GM18508 (cell line): ENCODE results near the gene NUDT22.

ENCODE experiments used
- ATAC-seq: cut with Tn5 transposase; IDR thresholded peaks from one replicate; pipeline ENCODE4 v1.9.1; 2021; ENCODE audit warnings: moderate number of reproducible peaks; ENCODE audit not compliant: insufficient read depth, unreplicated experiment

Gene NUDT22

DNA sequence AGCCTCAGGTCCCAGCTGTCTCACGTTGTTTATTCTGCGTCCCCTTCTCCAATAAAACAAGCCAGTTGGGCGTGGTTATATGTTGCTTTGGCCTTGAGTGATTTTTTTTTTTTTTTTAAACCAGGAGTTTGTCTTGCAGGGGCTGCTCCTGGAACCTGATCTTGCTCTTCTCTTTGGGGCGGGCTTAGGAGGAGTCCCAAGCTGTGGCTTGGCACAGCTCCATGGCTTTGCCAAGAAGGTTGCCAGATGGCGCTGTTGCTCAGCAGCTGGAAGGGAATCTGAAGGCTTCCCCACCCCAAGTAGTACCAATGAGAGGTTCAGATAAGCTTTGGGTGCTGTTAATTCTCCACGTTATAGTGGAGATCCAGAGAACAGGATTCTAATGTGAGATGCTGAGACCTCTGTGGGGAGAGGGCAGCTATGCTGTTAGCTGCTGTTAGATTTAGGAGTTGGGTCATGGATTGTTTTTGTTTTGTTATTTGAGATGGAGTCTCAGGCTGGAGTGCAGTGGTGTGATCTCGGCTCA lies 21.5 kb upstream of the NUDT22 start:
- ATAC-seq, result no peak

DNA sequence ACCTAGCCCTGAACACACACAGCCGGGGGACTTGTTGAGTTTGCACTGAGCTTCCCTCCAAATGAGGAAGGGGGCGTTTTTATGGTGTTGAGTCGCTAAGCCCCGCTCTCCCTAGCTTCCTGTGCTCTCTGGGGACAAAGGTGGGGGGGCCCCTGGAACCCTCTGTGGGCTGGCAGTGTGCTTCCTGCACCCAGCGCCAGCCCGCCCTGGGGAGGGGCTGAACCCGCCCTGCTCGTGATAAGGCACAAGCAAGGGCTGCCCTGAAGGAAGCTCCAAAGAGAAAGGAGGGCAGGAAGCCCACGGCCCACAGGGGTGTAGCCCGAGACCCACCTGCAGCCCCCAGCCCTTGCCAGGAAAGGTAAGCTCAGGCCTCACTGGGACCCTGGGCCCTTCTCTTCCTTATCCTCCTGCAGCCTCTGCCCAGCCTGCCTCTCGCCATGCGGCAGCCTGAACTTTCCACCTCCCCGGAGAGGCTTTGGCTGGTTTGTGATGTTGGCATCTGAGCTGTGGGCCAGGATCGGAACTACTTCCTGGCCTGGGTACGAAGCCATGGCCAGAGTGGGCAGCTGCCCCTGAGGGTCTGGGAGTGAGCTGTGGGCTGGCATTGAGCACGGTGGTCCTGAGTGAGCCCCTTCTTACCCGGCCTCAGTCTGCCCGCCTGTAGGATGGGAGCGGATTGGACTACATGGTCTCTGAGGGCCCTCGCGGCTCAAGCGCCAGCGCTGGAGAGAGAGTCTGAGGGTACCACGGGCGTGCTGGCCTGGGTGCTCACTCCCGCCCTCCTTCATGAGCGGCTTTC lies 19.4 kb upstream of the NUDT22 start, which contains the start of gene FERMT3:
TSS of gene FERMT3 (plus strand) at position 265 of the 799 bp plus-strand sequence. CDS start 644 bp downstream, outside the sequence.
- no peak for ATAC-seq

DNA sequence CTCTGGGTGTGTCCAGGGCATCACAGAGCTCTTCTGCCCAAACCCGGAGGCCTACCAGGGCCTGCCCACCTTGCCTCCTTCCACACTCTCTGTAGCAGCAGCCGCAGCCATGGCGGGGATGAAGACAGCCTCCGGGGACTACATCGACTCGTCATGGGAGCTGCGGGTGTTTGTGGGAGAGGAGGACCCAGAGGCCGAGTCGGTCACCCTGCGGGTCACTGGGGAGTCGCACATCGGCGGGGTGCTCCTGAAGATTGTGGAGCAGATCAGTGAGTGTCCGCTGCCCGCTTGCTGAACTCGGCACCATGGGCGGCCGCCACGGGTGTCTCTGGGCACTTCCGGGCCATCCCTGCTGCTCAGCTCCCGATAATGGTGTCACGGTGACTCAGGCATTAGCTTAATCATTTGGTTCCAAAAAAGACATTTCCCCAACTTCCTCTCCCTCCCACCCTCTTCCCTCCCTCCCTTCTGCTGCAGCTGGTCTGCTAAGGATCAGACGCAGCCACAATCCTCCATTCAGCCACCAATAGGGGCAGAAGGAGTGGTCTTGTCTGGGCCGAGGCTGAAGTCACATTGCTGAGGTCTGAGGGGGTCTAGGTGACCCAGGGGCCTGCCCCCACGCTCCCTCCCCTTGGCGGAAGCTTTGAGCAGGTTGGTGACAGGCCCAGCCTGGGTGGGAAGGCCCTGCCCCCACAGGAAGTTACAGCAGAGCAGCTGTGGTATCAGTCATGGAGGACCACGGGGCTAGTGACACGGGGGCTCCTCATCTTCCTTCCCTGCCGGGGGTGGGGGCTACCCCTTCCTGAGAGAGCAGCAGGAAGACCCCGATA lies 18.6 kb upstream of the NUDT22 start:
- ATAC-seq, result no peak

- ATAC-seq, result no peak
Measured at GRCh38 chr11:64208086-64208795, 17.8 kb upstream of the NUDT22 start.

- no peak for ATAC-seq
Measured at GRCh38 chr11:64208796-64209562, 17.1 kb upstream of the NUDT22 start.

GRCh38 chr11:64209563-64209843 lies 16.6 kb upstream of the NUDT22 start:
- no peak for ATAC-seq

GRCh38 chr11:64210301-64211020 lies 15.6 kb upstream of the NUDT22 start:
- ATAC-seq, result no peak

GRCh38 chr11:64211181-64211872 lies 14.7 kb upstream of the NUDT22 start:
- ATAC-seq, result no peak

- ATAC-seq, result no peak
Measured at GRCh38 chr11:64216879-64217278, 9.2 kb upstream of the NUDT22 start.

DNA sequence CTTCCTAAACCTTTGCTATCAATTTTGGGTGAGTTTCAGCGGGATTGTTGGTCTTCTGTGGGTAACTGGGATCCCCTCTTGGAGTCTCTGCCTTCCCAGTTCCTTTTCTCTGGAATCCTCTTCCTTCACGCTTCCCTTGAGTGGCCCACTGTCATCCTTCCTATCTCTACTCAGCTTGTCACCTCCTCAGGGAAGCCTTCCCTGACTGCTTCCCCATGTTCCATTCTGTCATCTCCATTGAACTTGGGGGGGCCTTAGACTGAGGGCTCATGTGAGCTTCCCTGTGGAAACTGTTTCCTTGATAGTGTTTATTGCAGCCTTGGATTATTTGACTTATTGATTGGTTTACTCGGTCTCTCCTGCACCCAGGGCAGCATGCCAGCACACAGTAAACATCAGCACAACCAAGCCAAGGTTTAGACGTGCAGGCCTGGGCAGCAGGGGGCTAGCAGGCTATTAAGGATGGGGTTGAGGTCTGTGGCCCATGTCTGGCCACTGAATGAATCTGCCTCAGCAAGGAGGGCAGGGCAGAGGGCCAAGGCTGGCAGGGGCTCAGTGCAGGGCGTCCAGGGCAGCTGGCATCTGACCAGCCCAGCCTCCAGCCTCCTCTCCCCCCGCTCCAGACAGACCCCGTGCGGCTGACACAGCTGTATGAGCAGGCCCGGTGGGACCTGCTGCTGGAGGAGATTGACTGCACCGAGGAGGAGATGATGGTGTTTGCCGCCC lies 7.3 kb upstream of the NUDT22 start:
- no peak for ATAC-seq

- no peak for ATAC-seq
Measured at GRCh38 chr11:64219354-64219684, 6.8 kb upstream of the NUDT22 start.

DNA sequence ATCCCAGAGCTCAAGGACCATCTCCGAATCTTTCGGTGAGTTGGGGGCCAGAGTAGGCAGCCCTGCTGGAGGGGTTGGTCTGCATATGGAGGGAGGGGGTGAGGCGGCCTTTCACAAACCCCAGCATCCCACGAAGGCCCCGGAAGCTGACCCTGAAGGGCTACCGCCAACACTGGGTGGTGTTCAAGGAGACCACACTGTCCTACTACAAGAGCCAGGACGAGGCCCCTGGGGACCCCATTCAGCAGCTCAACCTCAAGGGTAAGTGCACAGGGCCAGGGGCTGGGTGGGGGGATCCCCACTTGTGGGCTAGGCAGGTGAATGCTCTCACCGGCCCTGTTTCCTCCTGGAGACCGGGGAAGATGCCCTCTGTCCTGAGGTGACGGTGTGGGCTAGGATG lies 6.3 kb upstream of the NUDT22 start:
- no peak for ATAC-seq

DNA sequence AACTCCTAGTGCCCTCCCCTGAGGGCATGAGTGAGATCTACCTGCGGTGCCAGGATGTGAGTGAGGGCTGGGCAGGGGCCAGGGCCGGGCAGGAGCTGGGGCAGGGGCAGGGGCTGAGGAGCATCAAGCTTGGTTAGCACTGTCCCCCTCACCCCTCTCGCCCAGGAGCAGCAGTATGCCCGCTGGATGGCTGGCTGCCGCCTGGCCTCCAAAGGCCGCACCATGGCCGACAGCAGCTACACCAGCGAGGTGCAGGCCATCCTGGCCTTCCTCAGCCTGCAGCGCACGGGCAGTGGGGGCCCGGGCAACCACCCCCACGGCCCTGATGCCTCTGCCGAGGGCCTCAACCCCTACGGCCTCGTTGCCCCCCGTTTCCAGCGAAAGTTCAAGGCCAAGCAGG lies 5.8 kb upstream of the NUDT22 start:
- no peak for ATAC-seq

DNA sequence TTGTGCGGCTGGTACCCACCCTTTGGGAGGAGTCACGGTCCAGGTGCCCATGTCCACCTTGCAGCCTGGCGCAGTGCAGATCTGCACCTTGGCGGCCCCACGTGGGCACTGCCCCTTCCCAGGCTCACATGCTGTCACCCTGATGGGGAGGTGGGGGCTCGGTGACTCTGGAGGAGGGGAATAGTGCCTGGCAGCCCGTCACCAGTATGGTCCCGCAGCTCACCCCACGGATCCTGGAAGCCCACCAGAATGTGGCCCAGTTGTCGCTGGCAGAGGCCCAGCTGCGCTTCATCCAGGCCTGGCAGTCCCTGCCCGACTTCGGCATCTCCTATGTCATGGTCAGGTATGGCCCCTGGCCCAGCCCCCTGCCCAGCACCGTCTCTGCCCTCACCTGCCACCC lies 5.3 kb upstream of the NUDT22 start:
- ATAC-seq, result no peak

DNA sequence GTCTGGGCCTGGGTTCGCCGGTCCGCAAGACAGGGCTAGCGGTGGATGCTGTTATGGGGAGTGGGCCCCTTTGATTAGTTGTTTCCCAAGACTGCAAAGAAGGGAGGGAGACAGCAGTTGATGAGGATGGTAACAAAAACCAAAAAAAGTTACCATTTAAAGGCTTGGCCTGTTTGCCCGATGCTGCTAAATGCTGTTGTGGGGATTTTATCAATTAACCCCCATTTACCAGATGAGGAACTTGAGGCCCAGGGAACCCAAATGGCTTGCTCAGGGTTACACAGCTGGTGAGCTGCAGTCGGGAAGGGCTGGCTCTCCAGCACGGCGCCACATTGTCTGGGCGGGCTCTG lies 3.4 kb upstream of the NUDT22 start:
- no peak for ATAC-seq

GRCh38 chr11:64223001-64223651 lies 2.9 kb upstream of the NUDT22 start:
- ATAC-seq, result no peak

DNA sequence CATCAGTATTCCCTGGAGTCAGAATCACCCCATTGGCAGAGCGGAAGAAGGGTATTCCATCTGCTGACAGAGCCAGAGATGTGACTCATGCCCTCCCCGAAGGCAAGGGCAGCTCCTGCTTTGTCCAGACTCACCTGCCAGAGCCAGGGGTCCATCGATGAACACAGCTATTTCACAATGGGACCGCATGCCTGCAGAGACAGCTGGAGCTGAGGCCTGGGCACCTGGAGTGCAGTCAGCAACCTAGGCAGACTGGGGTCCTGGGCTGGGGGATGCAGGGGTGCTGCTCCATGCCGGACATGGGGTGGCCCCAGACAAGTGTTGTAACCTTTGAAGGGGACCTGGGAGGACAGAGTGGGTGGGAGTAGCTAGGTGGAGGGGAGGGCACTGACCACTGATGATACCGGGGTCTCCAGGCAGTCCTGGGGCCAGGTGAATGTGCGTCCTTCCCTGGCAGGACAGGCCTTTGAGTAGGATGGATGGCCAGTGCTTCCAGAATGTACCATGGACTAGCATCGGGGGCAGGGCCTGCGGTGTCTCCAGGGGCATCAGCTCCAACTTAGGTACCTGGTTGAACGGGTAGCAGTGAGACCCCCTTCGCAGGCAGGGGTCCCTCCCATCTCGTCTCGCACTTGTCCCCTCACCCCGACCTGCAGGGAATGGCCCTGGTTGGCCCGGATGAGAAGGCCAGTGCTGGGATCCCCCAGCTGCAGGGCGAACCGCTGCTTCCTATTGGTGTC lies 1.8 kb upstream of the NUDT22 start:
- no peak for ATAC-seq
